Thyroid gland (tissue), 4 donors: ENCODE measurements around the gene CHFR. TPM values are rescaled to one million over a fixed set of nuclear protein-coding genes. Genes with fewer than 3 reads are reported as not detected.
"Not testable (repeated sequence)": the region's sequence is repeated elsewhere in the genome, so short reads cannot be mapped to it uniquely, and the experiment has no call there.

Experiments used
- DNase-seq, 2 donors: peaks; one replicate each; pipeline ENCODE4 v3.0.0-alpha.2; 2019
- H3K27ac ChIP-seq, 3 donors: fragments of 200-600 bp; sonication (generic); 1 replicate in 2 of 3; 2 replicates in 1 of 3; pipeline ENCODE4 v1.5.1; 2016 to 2019; ENCODE audit warnings: mild to moderate bottlenecking in 1 of 3, moderate library complexity in 1 of 3
- H3K27me3 ChIP-seq: fragments of 200-600 bp; sonication (generic); one replicate; pipeline ENCODE4 v1.5.1; 2019
- H3K36me3 ChIP-seq, 2 donors: fragments of 200-600 bp; sonication (generic); one replicate each; pipeline ENCODE4 v1.5.1; 2016 to 2019
- H3K4me1 ChIP-seq, 2 donors: fragments of 200-600 bp; sonication (generic); one replicate each; pipeline ENCODE4 v1.5.1; 2017 to 2019
- H3K4me3 ChIP-seq, 3 donors: fragments of 200-600 bp; sonication (generic); replicated peaks in 1 of 3; 1 replicate in 2 of 3; 2 replicates in 1 of 3; pipeline ENCODE4 v1.5.1; 2016; ENCODE audit warnings: mild to moderate bottlenecking in 1 of 3
- H3K9me3 ChIP-seq: fragments of 200-600 bp; sonication (generic); one replicate; pipeline ENCODE4 v1.5.1; 2017
- CTCF ChIP-seq, 6 experiments: fragments of 200-600 bp in 3 of 6; fragments of 450-650 bp in 3 of 6; sonication (generic) in 3 of 6; IDR thresholded peaks; one replicate each; pipeline ENCODE4 v1.5.1; 2016 to 2019; ENCODE audit warnings: antibody characterized with exemption in 6 of 6, mild to moderate bottlenecking in 2 of 6, inconsistent platforms in 1 of 6, moderate library complexity in 1 of 6
- POLR2A ChIP-seq, 2 donors: fragments of 450-650 bp; IDR thresholded peaks; one replicate each; pipeline ENCODE4 v1.6.1; 2017; ENCODE audit warnings: antibody characterized with exemption in 2 of 2, mild to moderate bottlenecking in 2 of 2, moderate library complexity in 1 of 2
- WGBS, 2 donors: methylation state at CpG; one replicate each; pipeline ENCODE4 v1.1.5; 2017; 5-methylcytosine and 5-hydroxymethylcytosine counted together
- intact Hi-C: fragments of 100-400 bp; cut with DNase I; formaldehyde crosslinking; loops from one replicate; pipeline ENCODE4 v1.15.1; 2023
- total RNA-seq, 4 donors: library from RNA; depleted of rRNA; stranded (reverse); fragments of >200 nt; gene quantifications; one replicate each; pipeline ENCODE4 v1.2.3, GENCODE V29; 2016

Gene CHFR
- total RNA-seq, 4 donors from 2014 or later = 21.8 to 40.6 (median 27.7) TPM

- TF ChIP-seq POLR2A (IDR thresholded peaks at IDR 0.05) (no peak), CTCF (IDR thresholded peaks at IDR 0.05) (no peak)
- WGBS, 2 donors = 96 to 99% methylated on average over 7 to 15 of the region's 17 CpGs
- H3K4me1 ChIP-seq = no peaks in the 10 kb centered on the region
- H3K27me3 ChIP-seq = no peaks in the 10 kb centered on the region
- no peak for DNase-seq
- H3K36me3 ChIP-seq = peaks cover 85 to 87% of the 10 kb centered on the region in 2 donors
- H3K27ac ChIP-seq = no peak overlapping the region
- intact Hi-C loops = no loop called here
- H3K9me3 ChIP-seq = no peaks in the 10 kb centered on the region
- H3K4me3 ChIP-seq = no peak overlapping the region
These were observed 30.8 kb downstream of the CHFR start for GRCh38 chr12:132856581-132856980.

- H3K27ac ChIP-seq, H3K4me3 ChIP-seq, DNase-seq, H3K4me1 ChIP-seq, H3K27me3 ChIP-seq, H3K9me3 ChIP-seq, intact Hi-C loops: not testable (repeated sequence)
- 96 to 97% methylated on average over 14 of the region's 14 CpGs for WGBS, 2 donors
- peaks cover 85 to 87% of the 10 kb centered on the region in 2 donors for H3K36me3 ChIP-seq
These were observed 32.2 kb downstream of the CHFR start for GRCh38 chr12:132855211-132855610.

GRCh38 chr12:132853285-132854092 lies 33.9 kb downstream of the CHFR start:
- intact Hi-C loops = no loop called here
- H3K27me3 ChIP-seq = no peaks in the 10 kb centered on the region
- peaks cover 74 to 77% of the 10 kb centered on the region in 2 donors for H3K36me3 ChIP-seq
- no peaks in the 10 kb centered on the region for H3K9me3 ChIP-seq
- no peak for DNase-seq
- no peaks in the 10 kb centered on the region for H3K4me1 ChIP-seq
- 94 to 95% methylated on average over 41 to 42 of the region's 51 CpGs for WGBS, 2 donors
- no peak overlapping the region for H3K27ac ChIP-seq
- no peak overlapping the region for H3K4me3 ChIP-seq
- TF ChIP-seq CTCF (IDR thresholded peaks at IDR 0.05) (no peak), POLR2A (IDR thresholded peaks at IDR 0.05) (no peak)

- H3K4me3 ChIP-seq = no peak overlapping the region
- TF ChIP-seq CTCF (IDR thresholded peaks at IDR 0.05) (no peak), POLR2A (IDR thresholded peaks at IDR 0.05) (no peak)
- peaks cover 69 to 78% of the 10 kb centered on the region in 2 donors for H3K36me3 ChIP-seq
These were observed 34.9 kb downstream of the CHFR start for GRCh38 chr12:132852496-132852895.

GRCh38 chr12:132851465-132851864 lies 35.9 kb downstream of the CHFR start:
- WGBS, 2 donors = 92 to 96% methylated on average over 19 to 25 of the region's 25 CpGs
- no peak for DNase-seq
- TF ChIP-seq POLR2A (IDR thresholded peaks at IDR 0.05) (no peak), CTCF (IDR thresholded peaks at IDR 0.05) (no peak)

More at GRCh38 chr12:132852496-132852895, 34.9 kb downstream of the CHFR start:
- WGBS, 2 donors = 90 to 97% methylated on average over 10 to 12 of the region's 12 CpGs
- Histone ChIP-seq H3K9me3 (no peaks in the 10 kb centered on the region), H3K4me1 (no peaks in the 10 kb centered on the region), H3K27me3 (no peaks in the 10 kb centered on the region), H3K27ac (no peak overlapping the region)
- no peak for DNase-seq
- intact Hi-C loops = no loop called here

More at GRCh38 chr12:132851465-132851864, 35.9 kb downstream of the CHFR start:
- no peak overlapping the region for H3K27ac ChIP-seq
- intact Hi-C loops = no loop called here
- H3K4me1 ChIP-seq = no peaks in the 10 kb centered on the region
- H3K4me3 ChIP-seq = no peak overlapping the region
- H3K9me3 ChIP-seq = no peaks in the 10 kb centered on the region
- peaks cover 71 to 80% of the 10 kb centered on the region in 2 donors for H3K36me3 ChIP-seq
- H3K27me3 ChIP-seq = no peaks in the 10 kb centered on the region
